Right lobe of liver (tissue), 6 donors: ENCODE data around the gene TNIP2. TPM values are rescaled to one million over a fixed set of nuclear protein-coding genes. Genes with fewer than 3 reads are reported as not detected.

Experiments used
- ATAC-seq, 4 donors: fragments of 200-7000 bp; cut with Tn5 transposase; one replicate each; pipeline ENCODE4 v1.9.1; 2020; ENCODE audit warnings: mild to moderate bottlenecking in 4 of 4, moderate library complexity in 4 of 4
- DNase-seq, 3 donors: peaks; one replicate each; pipeline ENCODE4 v3.0.0-alpha.2; 2020
- H3K27ac ChIP-seq, 3 donors: fragments of 200-600 bp; one replicate each; pipeline ENCODE4 v1.8.0; 2022
- H3K27me3 ChIP-seq, 2 donors: fragments of 200-600 bp; one replicate each; pipeline ENCODE4 v1.8.0; 2022
- H3K36me3 ChIP-seq, 4 donors: fragments of 200-600 bp; sonication (generic) in 1 of 4; one replicate each; pipeline versions ENCODE4 v1.5.1 to v1.8.0; 2017 to 2022; ENCODE audit warnings: control low read depth in 1 of 4
- H3K4me1 ChIP-seq, 4 donors: fragments of 200-600 bp; sonication (generic) in 1 of 4; one replicate each; pipeline versions ENCODE4 v1.5.1 to v1.8.0; 2017 to 2022; ENCODE audit warnings: control low read depth in 1 of 4
- H3K4me3 ChIP-seq, 3 donors: fragments of 200-600 bp; one replicate each; pipeline ENCODE4 v1.8.0; 2022
- H3K9me3 ChIP-seq, 4 donors: fragments of 200-600 bp; sonication (generic) in 1 of 4; one replicate each; pipeline versions ENCODE4 v1.5.1 to v1.8.0; 2017 to 2022; ENCODE audit warnings: control low read depth in 1 of 4
- POLR2A ChIP-seq: fragments of 450-650 bp; IDR thresholded peaks from one replicate; pipeline ENCODE4 v1.6.1; 2017; ENCODE audit warnings: antibody characterized with exemption, mild to moderate bottlenecking
- WGBS: methylation state at CpG from one replicate; pipeline ENCODE4 v1.1.6; 2018; ENCODE audit warnings: low coverage, low lambda C conversion rate; ENCODE audit not compliant: insufficient coverage; ENCODE audit errors: missing lambda C conversion rate; 5-methylcytosine and 5-hydroxymethylcytosine counted together
- intact Hi-C, 2 donors: fragments of 100-400 bp; cut with DNase I; formaldehyde crosslinking; loops; one replicate each; pipeline versions ENCODE4 v1.11.2 to v1.14.1; 2022
- total RNA-seq, 6 experiments: library from RNA; depleted of rRNA in 2 of 6; stranded (reverse); fragments of >200 nt in 2 of 6; fragmentation: NEBNext Ultra II Directional in 3 of 6; extraction: Animal tissue kit (Norgen Biotek cat#: 25700) in 3 of 6; gene quantifications; one replicate each; pipeline versions ENCODE4 v1.1.0 to v1.2.4, GENCODE V29; 2016 to 2023
- TF ChIP-seq, protein P1 (sequence below), 4 donors: fragments of 200-600 bp in 3 of 4; fragments of 450-650 bp in 1 of 4; IDR thresholded peaks; one replicate each; pipeline versions ENCODE4 v1.5.1 to v1.8.0; 2016 to 2022; ENCODE audit warnings: antibody characterized with exemption in 4 of 4, mild to moderate bottlenecking in 2 of 4
- donor health status: DM: no; HTN: yes; CAD: no.
- donor health status: DM: no; HTN: no; CAD: no.
- donor health status: DM: no; HTN: no; CAD: no.
- donor health status: DM: no; HTN: yes; CAD: no.
- donor health status: DM: no; HTN: yes; CAD: no.

Gene TNIP2
- total RNA-seq, 6 experiments from 2014 or later, result 9.7 to 40.6 (median 18.8) TPM

DNA sequence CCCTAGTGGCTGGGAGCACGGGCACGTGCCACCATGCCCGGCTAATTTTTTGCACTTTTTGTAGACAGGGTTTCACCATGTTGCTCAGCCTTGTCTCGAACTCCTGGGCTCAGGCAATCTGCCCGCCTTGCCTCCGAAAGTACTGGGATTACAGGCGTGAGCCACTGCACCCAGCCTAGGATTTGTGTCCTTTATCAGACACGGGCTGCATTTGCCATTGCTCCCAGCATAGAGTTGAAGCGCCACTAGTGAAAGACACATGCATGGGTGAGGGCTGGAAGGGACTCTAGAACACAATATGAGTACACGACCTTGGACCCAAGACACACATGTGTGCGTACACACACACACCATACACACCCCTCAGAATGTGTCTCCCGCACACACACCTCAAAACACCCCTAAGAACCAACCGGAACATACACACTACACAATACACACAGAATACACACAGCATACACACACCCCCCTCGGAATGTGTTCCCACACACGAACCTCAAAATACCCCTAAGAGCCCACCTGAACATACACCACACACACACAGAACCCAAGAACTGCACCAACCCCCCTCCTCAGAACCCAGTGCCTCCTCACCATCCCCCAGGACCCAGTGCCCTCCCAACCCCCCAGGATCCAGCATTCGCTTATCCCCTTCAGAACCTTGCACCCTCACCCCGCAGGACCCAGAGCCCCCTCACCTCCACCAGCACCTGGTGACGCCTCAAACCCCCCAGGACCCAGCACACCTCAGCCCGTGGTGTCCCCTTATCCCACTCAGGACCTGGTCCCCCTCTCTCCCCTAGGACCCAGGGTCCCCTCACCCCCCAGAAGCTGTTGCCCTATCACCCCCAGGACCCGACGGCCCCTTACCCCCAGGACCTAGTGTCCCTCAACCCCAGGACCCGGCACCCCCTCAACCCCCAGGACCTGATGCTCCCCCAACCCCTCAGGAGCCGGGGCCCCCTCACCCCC is 1.0 kb downstream of the TNIP2 start:
- H3K27ac ChIP-seq, result peak overlapping the region in 2 of 3 donors; percentile 67 to 83
- H3K9me3 ChIP-seq, result no peaks in the 10 kb centered on the region
- WGBS, result 52% methylated on average over 18 of the region's 23 CpGs
- no peaks in the 10 kb centered on the region for H3K27me3 ChIP-seq
- H3K4me3 ChIP-seq, result peak overlapping the region; percentile 76 to 97 (median 89)
- H3K36me3 ChIP-seq, result no peaks in the 10 kb centered on the region
- peaks cover 0 to 4% (median 0%) of the 10 kb centered on the region in 4 donors for H3K4me1 ChIP-seq
- TF ChIP-seq POLR2A, result no peak
- TF ChIP-seq, protein P1, sequence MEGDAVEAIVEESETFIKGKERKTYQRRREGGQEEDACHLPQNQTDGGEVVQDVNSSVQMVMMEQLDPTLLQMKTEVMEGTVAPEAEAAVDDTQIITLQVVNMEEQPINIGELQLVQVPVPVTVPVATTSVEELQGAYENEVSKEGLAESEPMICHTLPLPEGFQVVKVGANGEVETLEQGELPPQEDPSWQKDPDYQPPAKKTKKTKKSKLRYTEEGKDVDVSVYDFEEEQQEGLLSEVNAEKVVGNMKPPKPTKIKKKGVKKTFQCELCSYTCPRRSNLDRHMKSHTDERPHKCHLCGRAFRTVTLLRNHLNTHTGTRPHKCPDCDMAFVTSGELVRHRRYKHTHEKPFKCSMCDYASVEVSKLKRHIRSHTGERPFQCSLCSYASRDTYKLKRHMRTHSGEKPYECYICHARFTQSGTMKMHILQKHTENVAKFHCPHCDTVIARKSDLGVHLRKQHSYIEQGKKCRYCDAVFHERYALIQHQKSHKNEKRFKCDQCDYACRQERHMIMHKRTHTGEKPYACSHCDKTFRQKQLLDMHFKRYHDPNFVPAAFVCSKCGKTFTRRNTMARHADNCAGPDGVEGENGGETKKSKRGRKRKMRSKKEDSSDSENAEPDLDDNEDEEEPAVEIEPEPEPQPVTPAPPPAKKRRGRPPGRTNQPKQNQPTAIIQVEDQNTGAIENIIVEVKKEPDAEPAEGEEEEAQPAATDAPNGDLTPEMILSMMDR (IDR thresholded peaks at IDR 0.05), result no peak
- intact Hi-C loops, result no loop called here
- ATAC-seq (peak in 1 of 4 donors; percentile 3), DNase-seq (peak in 1 of 3 donors; percentile 31)

DNA sequence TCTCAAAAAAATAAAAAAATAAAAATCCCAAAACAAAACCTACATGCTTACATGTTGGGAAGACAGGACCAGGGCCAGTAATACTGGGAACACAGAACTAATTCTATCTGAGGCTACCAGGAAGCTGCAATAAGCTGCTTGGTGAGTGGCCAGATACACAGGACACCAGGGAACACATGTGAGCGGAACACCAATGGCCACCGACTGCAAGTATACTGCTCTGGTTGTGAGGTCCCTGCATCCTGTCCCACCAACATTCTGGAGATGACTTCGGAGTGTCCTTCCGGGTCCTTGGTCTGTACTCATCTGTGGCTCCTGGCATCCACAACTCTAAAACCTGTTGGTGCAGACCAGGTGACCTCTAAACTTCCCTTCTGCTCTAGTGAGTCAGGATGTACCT is 2.7 kb downstream of the TNIP2 start:
- H3K27ac ChIP-seq, result no peak overlapping the region
- TF ChIP-seq, protein P1 (IDR thresholded peaks at IDR 0.05), result no peak
- TF ChIP-seq POLR2A, result no peak
- DNase-seq, result no peak

DNA sequence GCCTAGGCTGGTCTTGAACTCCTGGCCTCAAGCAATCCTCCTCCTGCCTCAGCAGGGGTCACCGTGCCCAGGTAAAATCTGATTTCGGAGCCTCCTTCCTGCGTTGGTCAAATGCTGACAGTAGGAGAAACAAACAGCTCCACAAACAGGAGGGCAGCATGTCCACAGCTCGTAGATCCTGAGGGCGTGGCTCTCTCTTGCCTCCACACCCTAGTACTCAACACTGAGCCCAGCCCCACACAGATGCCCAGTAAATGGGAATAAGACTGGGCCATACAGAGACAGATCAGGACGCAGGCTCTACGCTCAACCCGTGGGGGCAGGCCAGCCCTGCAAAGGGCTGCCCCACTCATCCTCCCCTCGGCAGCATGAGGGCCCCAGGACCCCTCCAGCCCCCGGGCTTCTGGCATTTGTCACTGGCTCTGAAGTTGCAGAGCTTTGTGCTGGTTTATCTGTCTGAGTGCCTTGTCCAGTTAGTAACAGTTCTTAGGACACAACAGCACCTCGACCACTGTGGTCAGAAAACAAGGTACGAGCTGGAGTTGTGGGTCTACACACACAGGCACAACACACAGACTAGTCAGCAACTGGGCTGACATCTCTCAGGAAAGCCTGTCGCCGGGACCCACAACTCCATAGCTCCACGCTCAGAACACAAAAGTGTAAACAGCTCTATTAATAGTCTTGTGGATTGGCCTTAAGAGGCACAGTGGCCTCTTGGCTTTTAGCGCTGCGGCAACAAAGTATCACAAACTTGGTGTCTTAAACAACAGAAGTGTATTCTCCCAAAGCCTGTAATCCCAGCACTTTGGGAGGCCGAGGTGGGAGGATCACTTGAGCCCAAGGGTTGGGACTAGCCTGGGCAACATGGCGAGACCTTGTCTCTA is 5.2 kb downstream of the TNIP2 start:
- Histone ChIP-seq H3K36me3 (peaks cover 0 to 18% (median 9%) of the 10 kb centered on the region in 4 donors), H3K27me3 (no peaks in the 10 kb centered on the region), H3K27ac (no peak overlapping the region), H3K9me3 (no peaks in the 10 kb centered on the region), H3K4me3 (no peak overlapping the region), H3K4me1 (no peaks in the 10 kb centered on the region)
- no peak for TF ChIP-seq POLR2A
- TF ChIP-seq, protein P1 (IDR thresholded peaks at IDR 0.05), result no peak
- WGBS, result 86% methylated on average over 7 of the region's 19 CpGs
- DNase-seq, result peak in 1 of 3 donors; percentile 49
- no peak for ATAC-seq
- intact Hi-C loops, result no loop called here

More for the DNA sequence above, 2.7 kb downstream of the TNIP2 start:
- ATAC-seq, result no peak
- H3K9me3 ChIP-seq, result no peaks in the 10 kb centered on the region
- H3K36me3 ChIP-seq, result no peaks in the 10 kb centered on the region
- WGBS, result 100% methylated on average over 2 of the region's 4 CpGs
- no peaks in the 10 kb centered on the region for H3K27me3 ChIP-seq
- intact Hi-C loops, result no loop called here
- H3K4me1 ChIP-seq, result peaks cover 0 to 4% (median 0%) of the 10 kb centered on the region in 4 donors
- no peak overlapping the region for H3K4me3 ChIP-seq

DNA sequence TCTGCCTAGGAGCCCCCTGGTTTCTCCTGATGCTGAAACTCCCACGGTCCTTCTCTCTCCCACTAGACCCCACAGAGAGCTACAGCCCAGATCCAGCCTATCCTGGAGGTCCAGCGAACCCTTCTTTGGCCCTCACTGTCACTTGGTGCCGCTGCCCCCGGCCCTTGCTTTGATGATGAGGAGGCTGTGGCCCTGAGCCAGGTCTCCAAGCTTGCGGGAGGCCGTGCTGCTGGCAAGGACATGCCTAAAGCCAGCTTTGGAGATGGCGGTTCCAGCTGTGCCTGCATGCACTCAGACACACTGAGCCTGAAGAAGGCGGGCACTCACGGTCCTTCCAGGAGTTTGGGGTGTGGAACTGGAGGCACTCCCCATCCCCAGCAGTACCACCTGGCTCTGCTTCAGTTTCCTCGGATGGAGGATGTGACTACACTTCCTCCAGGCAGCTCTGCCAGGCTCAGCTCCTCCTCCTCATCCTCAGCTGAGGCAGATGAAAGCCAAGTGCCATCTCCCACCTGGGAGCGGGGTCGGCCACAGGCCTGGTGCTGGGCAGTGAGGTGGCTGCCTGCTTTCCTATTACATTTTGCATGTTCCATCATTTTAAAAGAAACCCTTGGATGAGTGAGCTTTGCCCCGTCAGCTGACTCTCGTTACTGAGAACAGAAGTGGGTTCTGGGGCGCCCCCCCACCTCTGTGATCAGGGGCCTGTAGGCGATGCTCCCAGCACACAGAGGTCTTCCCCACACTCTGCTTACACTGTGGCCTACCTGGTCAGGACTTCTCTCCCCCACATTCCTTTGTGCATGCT is 9.0 kb downstream of the TNIP2 start:
- WGBS, result 59% methylated on average over 5 of the region's 16 CpGs
- TF ChIP-seq, protein P1 (IDR thresholded peaks at IDR 0.05), result no peak
- TF ChIP-seq POLR2A, result no peak
- H3K27ac ChIP-seq, result peak overlapping the region in 1 of 3 donors; percentile 63
- intact Hi-C loops, result no loop called here
- DNase-seq, result peak in 2 of 3 donors; percentile 33 to 50
- ATAC-seq, result no peak
- no peaks in the 10 kb centered on the region for H3K9me3 ChIP-seq
- H3K4me3 ChIP-seq, result no peak overlapping the region
- H3K36me3 ChIP-seq, result peaks cover 2 to 51% (median 27%) of the 10 kb centered on the region in 4 donors
- H3K4me1 ChIP-seq, result no peaks in the 10 kb centered on the region
- H3K27me3 ChIP-seq, result no peaks in the 10 kb centered on the region
